ENCODE data around the gene PEX7. TPM values are rescaled to one million over a fixed set of nuclear protein-coding genes. Genes with fewer than 3 reads are reported as not detected.

PEX7 gene
- total and polyA plus RNA-seq, 10 of the 15 experiments (the other 5 are each of a cell fraction or from before 2014, with no cell fraction given), result 0.58 to 12.4 (median 8.8) TPM

GRCh38 chr6:136775548-136775947 is 46.8 kb upstream of the PEX7 start:
- intact Hi-C loops (cut with micrococcal nuclease; ENCODE audit: unreplicated experiment), result no loop called here
- in situ Hi-C loops (cut with MboI), result no loop called here
- Histone ChIP-seq H4K20me1 (ENCODE audit: control insufficient read depth, insufficient read depth) (no peaks in the 10 kb centered on the region), H3K9ac (ENCODE audit: control insufficient read depth, insufficient read depth, low read length) (no peak overlapping the region), H3K4me2 (ENCODE audit: control insufficient read depth, insufficient read depth) (peak overlapping the region; percentile 32), H3K4me3 (peak overlapping the region; percentile 13; the same call in 1 of the 2 replicates), H2AFZ (ENCODE audit: control insufficient read depth, low read depth, low read length) (no peak overlapping the region), H3K4me1 (ENCODE audit: control insufficient read depth, insufficient read depth, low read length) (peaks cover 41% of the 10 kb centered on the region), H3K9me3 (replicated peaks; ENCODE audit: control insufficient read depth, insufficient read depth, low read length) (no peaks in the 10 kb centered on the region; the same call in 2 of the 3 replicates), H3K27me3 (replicated peaks in 1 of 2; ENCODE audit: control insufficient read depth in 2 of 2, insufficient read depth in 2 of 2, low read length in 1 of 2) (no peaks in the 10 kb centered on the region), H3K79me2 (ENCODE audit: control insufficient read depth, insufficient read depth, low read length) (peaks cover 99% of the 10 kb centered on the region), H3K36me3 (ENCODE audit: control insufficient read depth in 2 of 2, insufficient read depth in 2 of 2, low read length in 1 of 2) (peaks cover 2 to 4% of the 10 kb centered on the region in 2 experiments; a peak in 3 of 4 replicates), H3K27ac (ENCODE audit: control insufficient read depth, insufficient read depth) (peak overlapping the region; percentile 92)
- no peak for ATAC-seq
- WGBS (ENCODE audit: insufficient coverage, insufficient replicate concordance, low lambda C conversion rate, missing lambda C conversion rate), result 86% methylated on average over 2 of the region's 2 CpGs
- ChIA-PET SMC1A (ENCODE audit: uncharacterized antibody, unreplicated experiment) (interaction anchor here (1.2 to 8.9 kb wide), 7 partner anchors 11 to 131 kb away, joined by 3 to 227 read pairs (median 6); partner anchors contain the start of gene MAP3K5), RAD21 (ENCODE audit: unreplicated experiment) (interaction anchor here (0.9 to 12.6 kb wide), 7 partner anchors 11 to 131 kb away, joined by 3 to 270 read pairs (median 18); partner anchors contain the start of gene MAP3K5), POLR2A (interaction anchor here (0.9 to 11.8 kb wide), 4 partner anchors 13 to 487 kb away, joined by 3 to 159 read pairs (median 50); partner anchors contain the start of gene MAP3K5), CTCF (interaction anchor here (1.2 to 2.4 kb wide), 5 partner anchors 12 to 130 kb away, joined by 3 to 13 read pairs (median 4); no protein-coding TSS in a partner anchor)
- TF ChIP-seq MEF2B (IDR thresholded peaks at IDR 0.05; ENCODE audit: partially characterized antibody, poor library complexity, severe bottlenecking) (peak; percentile 45), ZNF592 (IDR thresholded peaks at IDR 0.05) (no peak), MLLT1 (IDR thresholded peaks at IDR 0.05) (peak; percentile 60; the same call in 1 of the 2 replicates)
- FAIRE-seq, result no peak
- no TSS peak for BruUV-seq (replicated peaks)
- DNase-seq (ENCODE audit: low read depth, low spot score), result no peak
